Activated T-cell treated with anti-CD3 and anti-CD28 coated beads, Interleukin-2, amount 50 U/mL, for 4 hours (primary cell): ENCODE data around the gene DRD1. TPM values are rescaled to one million over a fixed set of nuclear protein-coding genes. Genes with fewer than 3 reads are reported as not detected.
"Not testable (repeated sequence)": the region's sequence is repeated elsewhere in the genome, so short reads cannot be mapped to it uniquely, and the experiment has no call there.

ENCODE experiments used
- ATAC-seq, 2 donors: fragments of 200-7000 bp; cut with Tn5 transposase; one replicate each; pipeline ENCODE4 v1.10.0; 2021
- DNase-seq: peaks from one replicate; pipeline ENCODE4 v3.0.0-alpha.2; 2020
- H3K27me3 Mint-ChIP-seq: one replicate; pipeline ENCODE4 v1.8.0; 2021; ENCODE audit warnings: low read depth, mixed read lengths
- H3K36me3 Mint-ChIP-seq: one replicate; pipeline ENCODE4 v1.8.0; 2022; ENCODE audit warnings: mixed read lengths; ENCODE audit not compliant: insufficient read depth
- H3K4me1 Mint-ChIP-seq: one replicate; pipeline ENCODE4 v1.8.0; 2021; ENCODE audit warnings: low read depth, mixed read lengths
- H3K4me3 Mint-ChIP-seq: one replicate; pipeline ENCODE4 v1.8.0; 2021; ENCODE audit warnings: mild to moderate bottlenecking, moderate library complexity, mixed read lengths
- H3K9me3 Mint-ChIP-seq: one replicate; pipeline ENCODE4 v1.8.0; 2021; ENCODE audit warnings: mixed read lengths
- total RNA-seq, 3 donors: library from RNA; stranded (reverse); gene quantifications; one replicate each; pipeline ENCODE4 v1.2.1, GENCODE V29; 2021

Gene DRD1
- total RNA-seq, 3 donors from 2014 or later: 0.05 TPM; not detected in 2

GRCh38 chr5:175460552-175460951 is 16.6 kb upstream of the DRD1 start:
- peaks cover 7% of the 10 kb centered on the region for H3K4me1 Mint-ChIP-seq
- no peaks in the 10 kb centered on the region for H3K9me3 Mint-ChIP-seq
- H3K36me3 Mint-ChIP-seq: no peaks in the 10 kb centered on the region
- ATAC-seq (no peak), DNase-seq (no peak)
- H3K27me3 Mint-ChIP-seq: peaks cover 7% of the 10 kb centered on the region
- no peak overlapping the region for H3K4me3 Mint-ChIP-seq

DNA sequence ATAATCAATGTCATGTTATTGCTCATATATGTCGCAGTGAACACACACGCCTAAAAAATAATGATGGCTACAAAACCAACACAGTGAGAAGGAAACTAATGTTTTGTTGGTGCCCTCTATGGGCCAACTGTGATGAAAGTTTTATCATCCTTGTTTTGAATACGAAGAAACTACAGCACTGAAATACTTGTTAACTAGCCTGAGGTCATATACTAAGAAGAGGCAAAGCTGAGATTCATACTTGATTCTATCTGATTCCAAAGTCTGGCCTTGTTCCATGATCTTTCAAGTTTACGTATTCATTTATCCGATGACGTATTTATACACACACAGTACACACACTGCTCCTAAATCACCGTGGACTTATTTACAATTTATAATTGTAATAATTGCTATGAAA is 16.1 kb upstream of the DRD1 start:
- ATAC-seq: no peak
- Mint-ChIP-seq H3K27me3 (peaks cover 7% of the 10 kb centered on the region), H3K4me3 (no peak overlapping the region), H3K9me3 (no peaks in the 10 kb centered on the region), H3K4me1 (peaks cover 7% of the 10 kb centered on the region), H3K36me3 (no peaks in the 10 kb centered on the region)
- DNase-seq: no peak

DNA sequence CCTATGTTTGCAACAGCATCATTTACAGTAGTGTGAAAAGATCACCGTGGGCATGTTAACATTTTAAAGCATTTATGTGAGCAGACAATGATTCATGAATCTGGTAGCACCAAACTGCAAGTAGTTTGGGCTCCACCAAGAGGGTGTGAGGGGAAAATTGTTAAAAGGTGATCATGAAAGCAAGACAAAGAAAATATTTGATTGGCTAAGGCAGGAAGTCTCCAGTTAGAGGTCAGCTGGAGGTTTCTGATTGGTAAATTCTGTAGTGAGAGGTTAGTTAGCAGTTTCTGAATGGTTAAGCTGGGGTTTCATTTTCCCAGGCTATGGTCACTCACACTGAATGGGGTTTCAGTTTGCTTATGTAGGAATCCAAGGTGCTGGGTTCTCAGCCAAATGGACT is 13.5 kb upstream of the DRD1 start:
- DNase-seq: no peak
- H3K27me3 Mint-ChIP-seq: peaks cover 19% of the 10 kb centered on the region
- peak in 1 of 2 donors; percentile 38 for ATAC-seq
- no peaks in the 10 kb centered on the region for H3K36me3 Mint-ChIP-seq
- H3K4me3 Mint-ChIP-seq: no peak overlapping the region
- peaks cover 3% of the 10 kb centered on the region for H3K4me1 Mint-ChIP-seq
- H3K9me3 Mint-ChIP-seq: no peaks in the 10 kb centered on the region

- no peak for DNase-seq
- ATAC-seq: no peak
- no peaks in the 10 kb centered on the region for H3K36me3 Mint-ChIP-seq
- peaks cover 23% of the 10 kb centered on the region for H3K27me3 Mint-ChIP-seq
- H3K4me1 Mint-ChIP-seq: peaks cover 3% of the 10 kb centered on the region
- no peaks in the 10 kb centered on the region for H3K9me3 Mint-ChIP-seq
- H3K4me3 Mint-ChIP-seq: no peak overlapping the region
Measured at GRCh38 chr5:175456105-175456742, 12.2 kb upstream of the DRD1 start.

DNA sequence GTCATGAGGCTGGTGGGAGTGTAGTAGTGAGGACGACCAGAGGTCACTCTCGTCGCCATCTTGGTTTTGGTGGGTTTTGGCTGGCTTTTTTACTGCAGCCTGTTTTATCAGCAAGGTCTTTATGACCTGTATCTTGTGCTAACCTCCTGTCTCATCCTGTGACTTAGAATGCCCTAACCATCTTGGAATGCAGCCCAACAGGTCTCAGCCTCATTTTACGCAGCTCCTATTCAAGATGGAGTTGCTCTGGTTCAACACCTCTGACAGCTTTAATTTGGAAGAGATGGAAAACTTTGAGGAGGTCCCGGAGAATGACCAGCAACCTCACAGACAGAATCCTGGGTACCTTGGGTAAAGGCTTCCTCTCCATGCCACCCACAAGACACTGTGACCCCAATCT is 10.4 kb upstream of the DRD1 start:
- H3K4me1 Mint-ChIP-seq, H3K36me3 Mint-ChIP-seq, DNase-seq, ATAC-seq, H3K4me3 Mint-ChIP-seq, H3K9me3 Mint-ChIP-seq: not testable (repeated sequence)
- H3K27me3 Mint-ChIP-seq: peaks cover 31% of the 10 kb centered on the region

DNA sequence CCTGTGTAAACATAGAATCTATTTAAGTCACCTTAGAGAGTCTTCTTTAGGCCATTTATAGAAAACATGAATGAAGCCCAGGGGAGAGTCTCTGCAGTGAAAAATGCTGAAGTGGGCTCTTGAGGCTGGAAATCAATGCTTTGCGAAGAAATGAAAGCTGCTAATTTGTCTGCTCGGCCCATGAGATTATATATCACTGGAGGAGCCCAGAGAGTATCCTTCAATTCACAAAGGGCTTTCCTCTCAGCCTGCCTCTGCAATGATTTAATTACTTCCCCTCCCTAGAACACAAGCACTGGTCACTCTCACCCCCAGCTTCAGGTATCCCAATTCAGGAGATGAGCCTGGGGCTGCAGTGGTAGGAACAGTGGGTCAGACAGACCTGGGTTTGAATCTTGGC is 8.2 kb upstream of the DRD1 start:
- Mint-ChIP-seq H3K36me3 (no peaks in the 10 kb centered on the region), H3K9me3 (no peaks in the 10 kb centered on the region), H3K4me1 (no peaks in the 10 kb centered on the region), H3K4me3 (no peak overlapping the region), H3K27me3 (peaks cover 46% of the 10 kb centered on the region)
- no peak for DNase-seq
- ATAC-seq: no peak

- DNase-seq: no peak
- H3K36me3 Mint-ChIP-seq: no peaks in the 10 kb centered on the region
- no peak overlapping the region for H3K4me3 Mint-ChIP-seq
- no peaks in the 10 kb centered on the region for H3K9me3 Mint-ChIP-seq
- no peak for ATAC-seq
- peaks cover 9% of the 10 kb centered on the region for H3K4me1 Mint-ChIP-seq
- peaks cover 53% of the 10 kb centered on the region for H3K27me3 Mint-ChIP-seq
Measured at GRCh38 chr5:175448276-175448675, 4.3 kb upstream of the DRD1 start.

DNA sequence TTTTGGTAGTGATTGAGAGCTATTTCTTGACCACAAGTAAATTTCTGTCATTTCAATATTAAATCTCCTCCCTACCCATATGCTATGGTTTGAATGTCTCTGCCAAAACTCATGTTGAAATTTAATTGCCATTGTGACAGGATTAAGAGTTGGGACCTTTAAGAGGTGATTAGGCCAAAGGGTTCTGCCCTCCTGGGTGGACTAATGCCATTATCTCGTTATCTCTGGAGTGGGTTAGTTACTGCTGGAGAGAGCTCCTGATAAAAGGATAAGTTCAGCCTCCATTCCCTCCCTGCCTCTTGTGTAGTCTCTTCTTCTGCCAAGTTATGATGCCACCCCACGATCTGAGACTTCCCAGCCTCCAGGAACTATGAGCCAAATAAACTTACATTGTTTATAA is 3.6 kb upstream of the DRD1 start:
- Mint-ChIP-seq H3K9me3 (no peaks in the 10 kb centered on the region), H3K27me3 (peaks cover 56% of the 10 kb centered on the region), H3K4me3 (no peak overlapping the region), H3K36me3 (no peaks in the 10 kb centered on the region), H3K4me1 (peaks cover 9% of the 10 kb centered on the region)
- DNase-seq (no peak), ATAC-seq (no peak)

DNA sequence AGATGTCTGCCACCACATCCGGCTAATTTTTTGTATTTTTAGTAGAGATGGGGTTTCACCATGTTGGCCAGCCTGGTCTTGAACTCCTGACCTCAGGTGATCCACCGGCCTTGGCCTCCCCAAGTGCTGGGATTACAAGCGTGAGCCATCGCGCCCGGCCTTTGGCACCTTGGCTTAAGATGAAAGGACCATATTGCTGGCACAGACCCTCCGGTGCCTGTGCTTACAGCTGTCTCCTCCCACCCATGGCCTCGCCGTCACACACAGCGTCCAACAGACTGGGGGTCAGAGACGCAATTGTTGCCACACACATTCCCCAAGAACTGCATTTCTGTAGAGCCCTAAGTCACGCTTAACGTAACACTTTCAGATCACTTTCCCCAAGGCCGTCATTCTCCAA is 2.4 kb upstream of the DRD1 start:
- not testable (repeated sequence) for H3K9me3 Mint-ChIP-seq, DNase-seq, H3K4me3 Mint-ChIP-seq

GRCh38 chr5:175444905-175445456 is 999 bp upstream of the DRD1 start:
- Mint-ChIP-seq H3K9me3 (no peaks in the 10 kb centered on the region), H3K4me3 (peak overlapping the region; percentile 66), H3K27me3 (peaks cover 59% of the 10 kb centered on the region), H3K4me1 (peaks cover 9% of the 10 kb centered on the region), H3K36me3 (no peaks in the 10 kb centered on the region)
- DNase-seq: no peak
- ATAC-seq: peak in 1 of 2 donors; percentile 12

More for the DNA sequence above, 2.4 kb upstream of the DRD1 start:
- H3K27me3 Mint-ChIP-seq: peaks cover 65% of the 10 kb centered on the region
- not testable (repeated sequence) for H3K36me3 Mint-ChIP-seq, ATAC-seq, H3K4me1 Mint-ChIP-seq

GRCh38 chr5:175443514-175444059 is 395 bp downstream of the DRD1 start:
- no peak for ATAC-seq
- Mint-ChIP-seq H3K4me1 (peaks cover 9% of the 10 kb centered on the region), H3K9me3 (no peaks in the 10 kb centered on the region), H3K36me3 (no peaks in the 10 kb centered on the region), H3K27me3 (peaks cover 59% of the 10 kb centered on the region), H3K4me3 (peak overlapping the region; percentile 38)
- no peak for DNase-seq

DNA sequence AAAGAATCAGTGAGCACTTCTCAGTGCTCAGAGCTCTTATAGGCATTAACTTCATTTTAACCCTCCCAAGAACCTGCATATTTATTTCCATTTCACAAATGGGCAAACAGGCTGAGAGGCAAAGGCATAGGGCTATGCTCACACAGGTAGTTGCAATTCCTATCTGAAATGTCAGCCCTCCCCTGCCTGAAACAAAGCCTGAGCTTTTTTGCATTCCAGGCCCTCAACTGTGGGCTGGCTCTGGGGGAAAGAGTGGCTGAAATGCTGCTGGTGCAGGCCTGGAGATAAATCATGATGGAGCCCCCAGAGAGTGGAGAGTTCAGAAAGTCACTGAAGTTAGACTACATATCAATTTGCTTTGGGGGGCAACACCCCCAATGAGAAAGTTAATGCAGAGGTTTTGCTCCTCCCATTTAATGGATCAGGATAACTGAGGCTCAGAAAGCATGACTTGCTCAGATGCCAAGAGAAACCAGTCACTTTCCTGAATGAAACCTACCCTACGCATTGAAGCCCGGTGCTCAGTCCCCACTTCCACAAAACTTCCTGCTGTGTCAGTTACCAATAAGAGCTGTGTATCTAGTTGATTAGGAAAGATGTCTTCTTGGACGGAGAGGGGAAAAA is 5.6 kb downstream of the DRD1 start:
- Mint-ChIP-seq H3K36me3 (no peaks in the 10 kb centered on the region), H3K4me1 (peaks cover under 1% of the 10 kb centered on the region), H3K27me3 (peaks cover 41% of the 10 kb centered on the region), H3K9me3 (no peaks in the 10 kb centered on the region), H3K4me3 (no peak overlapping the region)
- no peak for ATAC-seq
- DNase-seq: no peak

GRCh38 chr5:175436359-175436758 is 7.6 kb downstream of the DRD1 start:
- no peaks in the 10 kb centered on the region for H3K4me1 Mint-ChIP-seq
- H3K9me3 Mint-ChIP-seq: no peaks in the 10 kb centered on the region
- ATAC-seq (no peak), DNase-seq (no peak)
- H3K36me3 Mint-ChIP-seq: no peaks in the 10 kb centered on the region
- H3K27me3 Mint-ChIP-seq: peaks cover 22% of the 10 kb centered on the region
- no peak overlapping the region for H3K4me3 Mint-ChIP-seq

DNA sequence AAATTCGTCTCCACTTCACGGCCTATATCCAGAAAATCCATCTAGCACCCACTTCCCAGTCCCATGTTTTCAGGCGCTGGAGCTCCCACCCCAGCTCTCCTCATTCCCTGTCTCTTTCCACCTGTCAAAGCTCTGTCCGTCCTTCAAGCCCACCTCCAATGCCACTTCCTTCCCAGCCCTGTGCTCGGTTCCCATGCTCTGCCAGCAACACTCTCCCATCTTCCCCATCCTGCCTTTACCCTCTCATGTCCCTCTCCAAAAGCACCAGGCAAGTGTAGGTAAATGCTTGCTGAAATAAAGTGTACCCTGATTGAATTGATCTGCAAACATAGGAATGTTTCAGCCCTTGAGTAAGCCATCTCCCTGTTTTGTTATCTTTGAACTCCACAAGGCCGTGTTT is 9.2 kb downstream of the DRD1 start:
- DNase-seq: no peak

GRCh38 chr5:175427762-175428161 is 16.2 kb downstream of the DRD1 start:
- no peak overlapping the region for H3K4me3 Mint-ChIP-seq
- H3K9me3 Mint-ChIP-seq: peaks cover 4% of the 10 kb centered on the region
- no peak for DNase-seq
- no peak for ATAC-seq
- H3K27me3 Mint-ChIP-seq: peaks cover 17% of the 10 kb centered on the region
- no peaks in the 10 kb centered on the region for H3K4me1 Mint-ChIP-seq
- H3K36me3 Mint-ChIP-seq: no peaks in the 10 kb centered on the region

More for the DNA sequence above, 9.2 kb downstream of the DRD1 start:
- ATAC-seq: no peak
- Mint-ChIP-seq H3K9me3 (no peaks in the 10 kb centered on the region), H3K36me3 (no peaks in the 10 kb centered on the region), H3K4me3 (no peak overlapping the region), H3K4me1 (no peaks in the 10 kb centered on the region), H3K27me3 (peaks cover 19% of the 10 kb centered on the region)
